K562 (cell line): ENCODE results near the gene WDR35. TPM values are rescaled to one million over a fixed set of nuclear protein-coding genes. Genes with fewer than 3 reads are reported as not detected.

Experiments used
- ZNF318 ChIP-seq, 2 experiments: fragments of 450-650 bp; IDR thresholded peaks; 2 replicates each; pipeline ENCODE4 v1.6.1; 2016; ENCODE audit warnings: mild to moderate bottlenecking in 2 of 2, borderline replicate concordance in 1 of 2, low read depth in 1 of 2, moderate library complexity in 1 of 2
- polyA plus RNA-seq, 8 experiments: library from polyadenylated mRNA; depleted of rRNA in 4 of 8; stranded (reverse) in 5 of 8; unstranded in 3 of 8; fragments of >200 nt; fragmentation: Nextera tagmentation in 2 of 8; fragmentation: Illumina TruSeq in 1 of 8; extraction: Ambion mirVana in 2 of 8; extraction: Trizol in 1 of 8; gene quantifications; 2 replicates each; pipeline versions ENCODE4 v1.2.1 to v1.2.3, GENCODE V29; 2011 to 2014; ENCODE audit warnings: inconsistent platforms in 1 of 8, missing spikeins in 1 of 8
- total RNA-seq, 7 experiments: library from RNA; depleted of rRNA in 6 of 7; stranded (reverse); fragments of >200 nt in 6 of 7; fragmentation: Illumina TruSeq in 2 of 7; extraction: Trizol in 2 of 7; gene quantifications; 2 replicates each; pipeline versions ENCODE4 v1.2.1 to v1.2.3, GENCODE V29; 2011 to 2021; ENCODE audit warnings: low replicate concordance in 1 of 7

Gene WDR35
- total and polyA plus RNA-seq, 9 of the 15 experiments (the other 6 are each of a cell fraction or from before 2014, with no cell fraction given), result 3.3 to 13.1 (median 8.0) TPM

GRCh38 chr2:19899985-19900930, 89.6 kb downstream of the WDR35 start (continued):
- TF ChIP-seq ZNF318 (IDR thresholded peaks at IDR 0.05; ENCODE audit: borderline replicate concordance in 1 of 2, low read depth in 1 of 2), result no peak
- TF ChIP-seq, all 486 proteins: peak for 25
